Activated T-cell treated with anti-CD3 and anti-CD28 coated beads for 24 hours (primary cell): ENCODE results near the gene CD69.

Source experiments
- DNase-seq: peaks from one replicate; pipeline ENCODE4 v3.0.0-alpha.2; 2020; ENCODE audit warnings: low read depth

The CD69 gene

DNA sequence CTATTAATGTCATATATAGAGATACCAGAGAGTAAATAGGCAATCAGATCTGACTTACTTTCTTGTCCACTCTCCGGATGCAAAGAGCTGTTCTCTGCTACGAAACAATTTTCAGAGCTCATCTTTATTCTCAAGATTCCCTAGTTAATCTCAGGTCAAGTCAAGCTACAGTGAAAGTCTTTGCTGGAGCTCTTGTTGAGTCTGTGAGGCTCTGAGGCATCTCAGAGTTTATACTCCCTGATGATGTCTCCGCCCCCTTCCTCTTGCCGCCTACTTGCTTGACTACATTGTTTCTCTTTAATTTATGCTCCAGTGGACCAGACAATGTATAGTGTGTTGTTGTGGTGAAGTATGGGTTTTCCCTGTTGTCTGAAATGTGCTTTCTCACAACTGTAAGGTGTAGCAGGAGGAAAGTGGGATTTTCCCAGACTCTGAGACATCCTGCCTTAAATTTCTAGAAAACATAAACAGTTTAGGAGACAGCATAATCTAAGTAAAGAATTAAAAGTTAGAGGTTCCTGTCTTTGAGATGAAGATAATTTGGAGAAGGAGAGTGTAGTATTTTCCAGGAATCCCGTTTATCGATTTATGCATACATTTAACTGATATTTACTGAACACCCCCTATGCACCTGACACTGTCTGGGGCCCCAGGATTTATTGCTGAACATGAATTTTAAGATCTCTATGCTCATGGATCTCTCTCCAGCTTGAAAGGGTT, at the start of gene CD69:
TSS of gene CD69 (minus strand) at position 203 of the 720 bp plus-strand sequence. CDS start at position 122, 81 bp downstream.
- peak; percentile 78 for DNase-seq

DNA sequence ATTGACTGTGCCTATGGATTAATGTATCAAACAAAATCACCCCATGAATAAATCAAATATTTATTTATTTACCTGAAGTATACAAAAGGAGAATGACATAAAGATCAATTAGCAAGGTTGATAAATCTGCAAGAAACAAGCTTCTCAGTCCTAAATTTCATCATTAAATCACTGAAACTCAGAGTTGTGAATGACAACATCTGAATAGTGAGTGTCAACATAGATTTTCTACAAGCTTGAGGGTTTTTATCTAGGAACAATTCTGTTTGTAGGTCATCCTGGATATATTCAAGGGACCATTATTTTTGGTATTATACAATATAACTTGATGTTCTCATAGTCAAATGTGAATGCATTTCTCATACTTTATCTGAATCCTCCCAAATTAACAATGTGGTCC, 49.2 kb upstream of the CD69 start:
- no peak for DNase-seq

DNA sequence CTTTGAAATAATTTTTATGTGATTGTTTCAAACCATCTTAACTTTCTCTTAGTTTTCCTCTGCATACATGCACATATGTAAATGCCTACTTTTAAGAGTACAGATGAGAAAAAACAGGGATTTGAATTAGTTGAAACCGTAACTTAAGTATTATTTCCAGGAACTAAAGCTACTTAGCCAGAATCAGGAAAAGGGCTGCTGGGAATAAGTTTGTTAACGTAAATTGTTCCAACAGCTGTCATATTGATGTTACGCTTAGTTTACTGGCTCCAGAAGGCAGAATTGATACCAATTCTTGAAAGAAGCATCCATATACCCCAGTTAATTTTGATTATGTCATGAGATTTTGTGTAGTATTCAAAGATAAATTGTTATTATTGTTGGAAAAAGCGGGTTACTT, 48.6 kb upstream of the CD69 start:
- DNase-seq, result no peak

DNA sequence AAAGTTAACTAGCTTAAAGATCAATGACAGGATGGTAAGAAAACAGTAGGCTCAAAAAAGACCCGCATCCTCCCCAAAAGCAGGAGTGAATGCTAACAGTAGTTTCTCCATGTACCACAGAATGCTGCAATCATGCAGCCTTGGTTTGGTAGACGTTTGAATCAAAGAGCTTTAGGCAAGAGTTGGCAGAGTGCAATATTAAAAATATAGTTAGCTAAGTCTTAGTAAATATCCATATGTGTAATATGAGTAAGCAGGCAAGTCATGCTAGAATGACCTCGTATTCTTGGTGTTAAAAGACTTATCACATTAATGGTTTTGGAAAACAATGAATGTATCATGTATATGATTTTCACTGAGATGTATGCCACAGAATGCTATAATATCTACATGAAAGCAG, 47.8 kb upstream of the CD69 start:
- DNase-seq, result no peak

DNA sequence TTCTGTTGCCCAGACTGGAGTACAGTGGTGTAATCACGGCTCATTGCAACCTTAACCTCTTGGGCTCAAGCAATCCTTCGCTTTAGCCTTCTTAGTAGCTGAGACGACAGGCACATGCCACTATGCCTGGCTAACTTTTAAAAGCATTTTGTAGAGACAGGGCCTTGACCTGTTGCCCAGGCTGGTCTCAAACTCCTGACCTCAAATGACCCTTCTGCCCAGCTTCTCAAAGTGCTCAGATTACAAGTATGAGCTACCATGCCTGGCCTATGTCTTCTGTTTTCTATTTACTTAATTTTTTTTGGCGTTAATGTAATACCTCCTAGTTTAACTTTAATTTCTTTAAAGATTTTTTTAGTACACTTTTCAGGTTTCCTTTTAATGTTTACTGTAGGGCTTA, 46.0 kb upstream of the CD69 start:
- no peak for DNase-seq

DNA sequence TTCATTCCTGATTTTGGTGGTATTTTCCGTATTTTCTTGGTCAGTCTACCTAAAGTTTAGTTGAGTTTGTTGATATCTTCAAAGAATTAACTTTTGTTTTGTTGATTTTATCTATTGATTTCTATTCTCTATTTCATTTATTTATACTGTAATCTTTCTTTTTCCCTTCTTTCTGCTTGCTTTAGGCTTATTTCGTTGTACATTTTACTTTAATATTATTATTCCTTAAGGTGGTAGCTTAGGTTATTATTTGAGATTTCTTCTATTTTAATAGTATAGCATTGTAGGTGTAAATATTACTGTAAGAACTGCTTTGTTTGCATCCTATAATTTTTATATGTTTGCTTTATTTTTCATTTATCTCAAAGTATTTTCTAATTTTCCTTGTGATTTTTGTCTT, 45.2 kb upstream of the CD69 start:
- DNase-seq, result no peak

DNA sequence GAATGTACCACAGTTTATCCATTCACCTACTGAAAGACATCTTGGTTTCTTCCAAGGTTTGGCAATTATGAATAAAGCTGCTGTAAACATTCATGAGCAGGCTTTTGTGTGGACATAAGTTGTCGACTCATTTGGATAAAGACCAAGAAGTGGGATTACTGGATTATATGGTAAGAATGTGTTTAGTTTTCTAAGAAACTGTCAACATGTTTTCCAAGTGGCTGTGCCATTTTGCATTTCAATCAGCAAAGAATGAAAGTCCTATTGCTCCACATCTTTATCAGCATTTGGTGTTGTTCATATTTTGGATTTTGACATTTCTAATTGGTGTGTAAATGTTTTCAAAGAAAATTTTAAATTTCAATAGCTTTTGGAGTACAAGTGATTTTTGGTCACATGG, 39.3 kb upstream of the CD69 start:
- no peak for DNase-seq

DNA sequence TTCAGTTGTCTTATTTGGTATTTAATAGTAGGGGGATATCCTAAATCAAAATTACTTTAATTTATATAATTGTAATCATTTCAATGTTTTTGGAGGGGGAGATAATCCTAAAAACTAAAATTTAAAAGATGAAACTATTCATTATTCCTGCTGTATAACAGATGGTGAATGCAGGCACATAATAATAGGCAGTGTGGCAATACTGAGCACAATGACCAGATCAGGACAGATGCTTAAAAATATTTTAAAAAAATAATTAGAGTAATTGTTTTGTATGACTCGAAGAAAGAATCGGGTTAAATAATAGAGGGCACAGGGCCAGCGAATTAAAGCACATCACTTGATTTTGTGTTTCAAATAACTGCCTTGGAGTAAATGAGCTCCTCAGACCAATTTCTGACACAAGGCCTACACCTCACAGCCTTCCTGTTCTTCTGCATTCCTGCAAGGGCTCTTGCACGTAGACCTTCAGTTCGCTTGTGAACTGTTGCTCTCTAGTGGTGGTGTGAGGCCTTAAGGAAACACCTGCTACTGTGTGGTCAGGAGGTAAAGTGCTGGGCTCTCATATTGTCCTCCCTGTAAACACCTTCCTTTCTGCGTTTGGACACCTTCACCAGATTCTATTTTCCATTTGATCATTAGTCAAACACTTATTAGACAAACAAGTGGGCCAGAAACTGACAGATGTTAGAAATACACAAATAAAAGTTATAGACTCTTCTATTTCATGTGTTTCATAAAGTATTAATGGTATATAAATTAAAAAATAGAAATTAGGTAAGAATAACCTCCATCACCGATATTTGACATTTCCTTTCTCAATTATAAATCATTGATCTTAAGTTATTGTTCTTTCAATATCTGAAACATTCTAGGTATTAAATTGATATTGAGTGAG, 37.3 kb upstream of the CD69 start:
- peak; percentile 53 for DNase-seq

DNA sequence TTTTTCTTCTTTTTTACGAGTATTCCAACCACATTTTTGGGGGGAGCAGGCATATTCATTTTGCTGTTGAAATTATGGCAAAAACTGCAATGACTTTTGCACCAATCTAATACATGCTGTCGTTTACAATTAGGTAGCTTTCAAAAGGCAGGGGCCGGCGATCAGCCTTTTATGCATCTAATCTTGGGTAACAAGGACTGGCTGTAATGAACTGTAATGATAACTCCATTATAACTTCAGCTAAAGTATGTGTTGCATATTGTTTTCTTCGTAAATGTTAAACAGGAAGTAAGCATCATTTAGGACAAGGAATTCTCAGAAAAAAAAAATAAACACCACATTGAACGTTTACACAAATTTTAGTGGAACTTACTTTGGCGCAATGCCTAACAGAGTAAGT, 36.3 kb upstream of the CD69 start:
- DNase-seq, result no peak

DNA sequence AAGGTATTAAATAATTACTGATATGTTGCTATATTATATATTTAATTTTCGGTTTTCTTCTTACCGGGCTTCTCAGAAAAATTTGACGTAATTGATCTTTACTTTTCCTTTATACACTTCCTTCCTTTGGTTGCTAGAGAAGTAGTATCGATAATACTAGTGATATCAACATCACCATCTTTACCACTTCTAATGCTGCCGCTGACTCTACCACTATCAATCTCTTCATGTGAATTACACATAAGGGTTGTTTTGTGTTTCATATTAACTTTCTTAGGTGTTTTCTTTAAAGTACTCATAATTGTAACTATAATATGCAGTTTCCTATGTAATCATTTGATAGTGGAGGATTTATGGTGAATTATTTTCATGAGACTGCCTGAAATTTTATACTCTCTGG, 35.6 kb upstream of the CD69 start:
- no peak for DNase-seq

DNA sequence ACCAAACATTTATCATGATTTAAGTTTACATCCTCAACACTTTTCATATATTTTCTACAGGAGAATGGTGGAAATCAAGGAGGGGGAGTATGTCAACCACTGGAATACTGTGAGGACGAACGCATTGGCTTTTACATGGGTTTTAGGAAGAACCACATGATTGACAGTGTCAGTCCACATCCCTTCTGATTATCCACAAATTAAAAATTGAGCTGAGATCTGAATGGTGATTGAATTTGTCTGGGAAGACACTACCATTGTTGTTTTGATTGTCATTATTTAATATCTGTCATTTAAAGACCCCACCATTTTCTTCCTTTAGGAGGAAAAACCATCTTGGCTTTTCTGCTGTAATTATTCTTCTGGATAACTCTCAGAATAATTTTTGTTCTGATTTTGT, 35.2 kb upstream of the CD69 start:
- no peak for DNase-seq

DNA sequence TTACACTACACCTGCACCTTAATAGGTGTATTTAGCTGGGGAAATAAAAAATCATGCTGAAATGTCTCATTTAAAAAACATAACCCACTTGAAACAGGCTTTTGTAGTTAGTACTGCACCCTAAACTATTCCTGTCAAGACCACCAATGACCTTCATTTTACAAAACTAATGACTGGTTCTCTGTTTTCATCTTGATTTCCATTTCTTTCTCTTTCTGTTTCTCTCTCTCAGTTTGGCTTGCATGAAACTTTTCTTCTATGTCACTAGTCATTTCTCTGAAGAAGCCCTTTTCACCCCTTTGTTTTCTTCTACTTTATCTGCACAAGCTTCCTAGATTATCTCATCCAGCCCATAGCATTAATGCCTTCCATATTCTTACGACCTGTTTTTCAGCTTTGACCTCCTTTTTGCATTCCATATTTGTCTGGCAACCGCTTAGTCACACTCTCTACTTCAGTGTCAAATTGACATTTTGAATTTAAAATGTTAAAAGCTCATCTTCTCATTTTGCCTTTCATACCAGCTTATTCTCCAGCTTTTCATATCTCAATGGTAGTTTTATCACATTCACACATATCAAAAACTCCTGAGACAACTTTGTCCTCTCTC, 33.9 kb upstream of the CD69 start:
- DNase-seq, result no peak

DNA sequence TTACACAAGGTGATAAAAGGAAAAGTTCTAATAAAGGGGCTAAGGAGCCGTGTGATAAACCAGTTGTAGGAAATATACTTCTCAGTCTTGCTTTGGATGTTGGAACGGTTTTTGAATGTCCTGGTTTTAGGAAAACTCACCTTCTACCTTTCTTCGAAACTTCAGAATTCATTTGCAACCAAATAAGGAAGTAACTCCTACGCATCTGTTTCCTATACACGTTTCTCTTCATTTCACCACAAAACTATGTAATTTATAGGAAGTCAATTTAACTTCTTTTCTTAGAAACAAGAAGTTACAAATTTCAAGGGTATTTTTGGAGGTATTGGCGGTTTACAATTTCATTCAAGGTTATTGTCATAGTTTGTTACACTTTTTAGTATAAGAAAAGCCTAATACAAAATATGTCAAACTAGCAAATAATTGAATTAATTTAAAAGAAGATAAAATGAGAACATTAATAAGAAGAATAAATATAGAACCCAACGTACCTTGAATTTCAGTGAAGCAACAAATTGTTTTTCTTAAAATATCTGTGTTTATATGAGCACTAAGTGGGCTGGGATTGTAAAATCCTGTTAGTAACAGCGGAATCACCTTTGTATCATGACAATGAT, 33.2 kb upstream of the CD69 start:
- DNase-seq, result no peak

DNA sequence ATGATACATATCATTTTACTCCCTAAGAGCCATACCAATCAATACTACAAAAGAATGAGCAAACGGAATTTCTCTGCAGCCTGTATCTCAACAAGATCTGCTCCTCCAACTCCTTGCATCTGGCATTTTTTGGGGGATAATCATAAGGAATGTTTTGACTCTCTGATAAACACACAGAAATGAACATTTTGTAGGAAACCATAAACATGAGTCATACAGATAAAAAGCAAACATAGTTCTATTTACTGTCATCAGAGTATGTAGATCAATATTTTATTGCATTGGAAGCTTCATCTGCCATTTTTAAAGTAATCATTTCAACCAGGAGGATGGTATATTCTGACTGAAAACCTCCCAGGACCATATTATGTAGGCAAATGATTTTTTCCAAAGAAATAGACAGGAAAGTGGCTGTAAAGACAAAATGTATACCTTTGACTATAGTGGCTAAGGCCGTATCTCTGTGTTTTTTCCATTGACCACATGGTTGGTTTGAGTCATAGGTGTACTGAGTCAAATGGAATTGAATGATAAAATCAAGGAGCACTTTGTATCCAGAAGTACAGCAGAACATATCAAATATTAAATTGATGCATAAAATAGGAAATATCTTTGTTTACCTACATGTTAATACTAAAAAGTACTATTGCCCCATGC, 32.4 kb upstream of the CD69 start:
- DNase-seq, result no peak

DNA sequence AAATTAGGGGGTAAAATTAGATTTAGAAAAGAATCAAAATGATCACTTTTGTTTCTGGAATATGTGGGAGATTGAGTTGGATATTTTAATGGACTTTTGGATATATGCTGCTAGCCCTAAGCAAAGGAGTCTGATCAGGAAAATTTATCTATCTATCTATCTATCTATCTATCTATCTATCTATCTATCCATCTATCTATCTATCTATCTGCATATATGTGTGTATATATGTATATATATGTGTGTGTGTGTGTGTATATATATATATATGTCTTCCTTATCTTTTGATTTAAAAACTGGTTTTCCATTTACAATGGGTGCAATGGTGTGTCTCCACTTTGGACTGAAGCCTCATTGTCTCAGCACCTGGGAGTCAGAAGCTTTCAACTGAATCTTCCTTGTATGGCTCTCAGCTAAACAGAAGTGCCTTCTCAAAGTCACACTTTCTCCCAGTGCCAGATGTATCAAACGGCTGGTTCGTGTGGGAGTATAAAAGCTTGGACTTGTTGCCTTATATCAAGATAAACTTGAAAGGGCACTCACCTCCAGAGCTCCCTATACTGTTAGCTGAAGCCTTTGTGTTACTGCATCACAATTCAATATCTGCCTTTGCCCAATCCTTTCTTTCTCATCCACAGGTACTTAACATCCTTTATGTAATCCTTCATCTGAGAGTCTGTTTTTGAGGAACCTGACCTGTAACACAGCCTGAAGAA, 31.6 kb upstream of the CD69 start:
- DNase-seq, result no peak

DNA sequence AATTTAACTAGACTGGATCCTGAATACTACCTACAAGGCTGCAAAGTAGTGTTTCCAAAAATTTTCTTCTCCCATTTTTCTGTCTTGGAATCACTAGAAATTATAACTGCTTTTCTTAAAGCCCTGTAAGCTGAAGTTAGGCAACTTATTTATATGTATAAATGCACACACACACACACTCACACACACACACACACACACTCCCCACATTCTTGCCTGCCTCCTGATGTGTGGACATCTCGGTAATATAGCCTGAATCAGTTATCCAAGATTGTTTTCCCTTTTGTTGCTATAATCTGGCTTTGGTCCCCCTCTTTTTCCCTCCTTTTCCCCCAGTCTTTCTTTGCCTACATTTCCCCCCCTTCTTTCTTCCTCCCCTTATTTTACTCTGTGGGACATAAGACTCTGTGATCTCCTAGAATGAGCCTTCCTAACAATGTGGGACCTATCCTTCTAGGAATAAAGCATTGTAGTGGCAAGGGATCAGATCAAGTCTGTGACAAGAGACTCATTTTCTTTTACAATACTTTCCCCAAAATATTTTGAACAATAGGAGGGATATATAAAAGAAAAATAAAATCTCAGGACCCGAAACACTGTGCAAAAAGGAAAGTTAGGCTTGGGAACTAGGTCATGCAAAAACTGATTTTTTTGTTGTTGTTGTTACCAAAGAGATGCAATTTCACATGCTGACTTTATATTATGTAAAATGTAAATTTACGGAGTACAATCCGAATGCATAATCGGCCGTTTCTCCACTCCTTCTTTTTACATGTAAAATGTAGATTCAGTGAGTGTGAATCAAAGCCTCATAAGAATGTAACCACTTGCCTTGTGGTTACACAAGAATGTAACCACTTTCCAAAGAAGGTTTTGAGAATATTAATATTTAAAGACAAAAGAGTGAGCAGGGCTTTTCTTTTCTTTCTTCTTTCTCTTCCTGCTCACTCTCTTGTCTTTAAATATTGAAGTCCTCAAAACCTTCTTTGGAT, 26.3 kb upstream of the CD69 start:
- no peak for DNase-seq

DNA sequence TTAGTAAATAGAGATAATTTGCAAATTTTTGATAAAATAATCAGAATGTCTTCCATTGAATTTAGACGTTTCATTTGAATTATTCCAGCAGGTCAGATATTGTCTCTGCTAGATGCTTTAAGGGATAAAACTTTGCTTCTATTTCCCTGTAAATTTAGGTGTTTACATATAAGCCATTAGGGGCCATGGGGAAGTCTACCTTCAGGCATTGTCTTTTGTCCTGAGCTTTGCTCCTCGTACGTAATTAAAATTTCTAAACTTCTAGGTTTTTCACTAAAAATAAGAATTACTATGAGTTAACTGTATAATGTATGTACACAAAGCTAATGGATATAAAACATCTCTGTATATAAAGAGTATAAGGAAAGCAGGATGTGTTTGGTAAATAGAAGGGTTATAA, 24.1 kb upstream of the CD69 start:
- DNase-seq, result no peak

DNA sequence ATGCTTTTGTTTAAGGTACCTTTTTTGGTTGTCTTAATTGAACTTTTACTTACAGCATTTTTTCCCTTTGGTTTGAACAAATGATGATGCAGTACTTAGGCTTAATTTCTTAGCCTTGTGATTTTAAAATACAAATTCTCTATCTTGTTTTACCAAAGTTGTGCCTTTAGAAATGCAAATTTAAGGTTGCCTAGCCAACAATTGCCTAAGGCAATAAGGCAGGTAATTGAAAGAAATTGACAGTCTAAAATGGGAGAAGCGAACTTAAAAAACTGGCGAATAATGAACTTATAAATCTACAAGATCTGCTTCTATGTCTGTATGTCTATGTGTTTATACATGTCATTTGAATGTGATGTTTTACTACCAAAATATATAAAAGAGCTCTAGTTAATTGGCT, 23.6 kb upstream of the CD69 start:
- no peak for DNase-seq

DNA sequence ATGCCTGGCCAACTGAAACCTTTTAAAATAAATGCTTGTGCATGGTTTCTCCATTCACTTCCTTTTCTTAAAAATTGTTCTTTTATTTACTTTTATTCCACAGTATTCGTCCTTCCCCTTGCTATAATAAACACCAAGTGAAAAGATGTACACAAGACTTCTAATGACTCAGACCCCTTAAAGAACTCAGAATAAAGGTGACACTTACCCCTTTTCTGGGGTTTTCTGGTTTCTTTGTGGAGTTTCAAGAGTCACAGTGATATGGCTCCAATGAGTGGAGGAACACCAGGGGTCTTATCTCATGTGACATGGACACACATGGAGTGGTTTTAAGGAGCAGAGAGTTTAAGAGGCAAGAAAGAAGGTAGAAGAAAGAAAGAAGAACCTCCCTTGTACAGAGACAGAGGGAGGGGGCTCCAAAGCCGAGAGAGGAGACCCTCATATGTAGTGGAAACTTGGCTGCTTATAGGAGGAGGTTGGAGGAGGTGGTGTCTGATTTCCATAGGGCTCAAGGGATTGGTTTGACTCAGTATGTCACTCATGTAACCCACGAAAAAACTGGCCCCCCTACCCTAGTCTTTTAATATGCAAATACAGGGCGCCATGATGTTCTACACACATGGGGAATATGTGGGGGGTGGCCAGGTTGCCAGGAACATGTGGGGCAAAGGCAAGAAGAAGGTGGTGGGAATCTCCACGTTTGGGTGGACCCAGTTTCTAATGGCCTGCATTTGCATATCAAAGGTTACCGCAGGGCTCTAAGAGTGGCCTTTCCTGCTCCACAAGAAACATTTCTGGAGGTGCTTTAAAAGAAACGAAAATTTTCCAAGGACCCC, 22.1 kb upstream of the CD69 start:
- no peak for DNase-seq
